Transverse colon (tissue), 4 donors: ENCODE measurements around the gene IFT25.

Experiments used
- EP300 ChIP-seq: sonication (generic); formaldehyde crosslinking; IDR thresholded peaks from one replicate; pipeline ENCODE4 v1.6.1; 2017; ENCODE audit warnings: antibody characterized with exemption, low read depth
- POLR2A ChIP-seq: fragments of 450-650 bp; IDR thresholded peaks from one replicate; pipeline ENCODE4 v1.6.1; 2016; ENCODE audit warnings: antibody characterized with exemption, mild to moderate bottlenecking, moderate library complexity
- POLR2AphosphoS5 ChIP-seq, 3 donors: sonication (generic); formaldehyde crosslinking; IDR thresholded peaks; one replicate each; pipeline ENCODE4 v1.6.1; 2016; ENCODE audit warnings: antibody characterized with exemption in 3 of 3
- TF ChIP-seq, protein P1 (sequence below), 5 experiments: fragments of 200-600 bp in 3 of 5; fragments of 450-650 bp in 2 of 5; sonication (generic) in 3 of 5; IDR thresholded peaks; 1 replicate in 2 of 5; 2 replicates in 3 of 5; pipeline ENCODE4 v1.5.1; 2016 to 2017; ENCODE audit warnings: antibody characterized with exemption in 5 of 5, inconsistent platforms in 3 of 5, mild to moderate bottlenecking in 2 of 5, moderate library complexity in 1 of 5

DNA sequence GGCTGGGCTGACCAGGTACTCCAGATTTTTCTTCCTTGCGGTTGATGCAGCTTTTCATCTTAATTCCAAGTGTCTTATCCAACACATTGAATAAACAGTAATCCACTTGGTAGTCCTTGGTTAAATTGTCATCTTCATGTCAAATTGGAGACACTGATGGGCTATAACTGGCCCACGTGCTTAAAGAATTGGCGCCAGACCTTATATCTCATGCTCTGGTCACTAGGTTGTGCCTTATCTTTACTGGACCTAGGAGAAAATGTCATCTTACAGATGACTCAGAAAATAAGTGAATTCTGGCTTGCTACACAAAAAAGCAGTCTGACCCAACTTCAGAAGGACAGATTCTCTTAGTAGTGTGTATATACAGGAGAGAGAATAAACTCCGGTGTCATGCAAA lies 16.9 kb upstream of the IFT25 start:
- TF ChIP-seq POLR2A: no peak
- TF ChIP-seq, protein P1, sequence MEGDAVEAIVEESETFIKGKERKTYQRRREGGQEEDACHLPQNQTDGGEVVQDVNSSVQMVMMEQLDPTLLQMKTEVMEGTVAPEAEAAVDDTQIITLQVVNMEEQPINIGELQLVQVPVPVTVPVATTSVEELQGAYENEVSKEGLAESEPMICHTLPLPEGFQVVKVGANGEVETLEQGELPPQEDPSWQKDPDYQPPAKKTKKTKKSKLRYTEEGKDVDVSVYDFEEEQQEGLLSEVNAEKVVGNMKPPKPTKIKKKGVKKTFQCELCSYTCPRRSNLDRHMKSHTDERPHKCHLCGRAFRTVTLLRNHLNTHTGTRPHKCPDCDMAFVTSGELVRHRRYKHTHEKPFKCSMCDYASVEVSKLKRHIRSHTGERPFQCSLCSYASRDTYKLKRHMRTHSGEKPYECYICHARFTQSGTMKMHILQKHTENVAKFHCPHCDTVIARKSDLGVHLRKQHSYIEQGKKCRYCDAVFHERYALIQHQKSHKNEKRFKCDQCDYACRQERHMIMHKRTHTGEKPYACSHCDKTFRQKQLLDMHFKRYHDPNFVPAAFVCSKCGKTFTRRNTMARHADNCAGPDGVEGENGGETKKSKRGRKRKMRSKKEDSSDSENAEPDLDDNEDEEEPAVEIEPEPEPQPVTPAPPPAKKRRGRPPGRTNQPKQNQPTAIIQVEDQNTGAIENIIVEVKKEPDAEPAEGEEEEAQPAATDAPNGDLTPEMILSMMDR (IDR thresholded peaks at IDR 0.05): no peak
- TF ChIP-seq EP300: no peak
- no peak for TF ChIP-seq POLR2AphosphoS5 (IDR thresholded peaks at IDR 0.05)
